Activated CD4-positive, alpha-beta T cell treated with anti-CD3 and anti-CD28 coated beads, Interleukin-2, Interleukin-4, amounts not matched to agents 100 ng/mL and 50 ng/mL, durations not matched to agents 16 hours and 8 hours (primary cell): ENCODE data around the gene PHC2.

Source experiments
- DNase-seq: peaks from one replicate; pipeline ENCODE4 v3.0.0-alpha.2; 2020; ENCODE audit warnings: low spot score

PHC2 gene

DNA sequence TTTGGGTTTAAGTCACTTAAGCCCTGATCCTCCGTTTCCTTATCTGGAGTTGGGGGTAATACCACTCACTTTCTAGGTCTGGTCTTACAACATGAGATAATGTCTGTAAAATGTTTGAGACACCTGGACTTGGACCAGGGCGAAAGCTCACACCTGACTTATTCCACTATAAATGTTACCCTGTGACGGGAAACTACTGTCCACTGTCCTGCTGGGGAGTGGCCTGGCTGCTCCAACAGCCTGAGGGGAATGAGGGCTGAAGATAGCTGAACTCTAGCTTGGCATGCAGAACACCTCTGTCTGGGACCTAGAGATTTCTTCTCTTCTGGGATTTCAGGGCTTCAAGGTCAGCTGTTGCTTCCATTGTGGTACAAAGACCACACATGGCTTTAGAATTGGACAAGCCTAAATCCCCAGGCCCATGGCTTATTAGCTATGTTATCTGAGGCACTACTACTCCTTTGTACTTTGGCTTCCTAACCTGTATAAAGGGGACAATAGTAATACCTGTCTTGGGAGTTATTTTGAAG is 100.5 kb downstream of the PHC2 start:
- no peak for DNase-seq

DNA sequence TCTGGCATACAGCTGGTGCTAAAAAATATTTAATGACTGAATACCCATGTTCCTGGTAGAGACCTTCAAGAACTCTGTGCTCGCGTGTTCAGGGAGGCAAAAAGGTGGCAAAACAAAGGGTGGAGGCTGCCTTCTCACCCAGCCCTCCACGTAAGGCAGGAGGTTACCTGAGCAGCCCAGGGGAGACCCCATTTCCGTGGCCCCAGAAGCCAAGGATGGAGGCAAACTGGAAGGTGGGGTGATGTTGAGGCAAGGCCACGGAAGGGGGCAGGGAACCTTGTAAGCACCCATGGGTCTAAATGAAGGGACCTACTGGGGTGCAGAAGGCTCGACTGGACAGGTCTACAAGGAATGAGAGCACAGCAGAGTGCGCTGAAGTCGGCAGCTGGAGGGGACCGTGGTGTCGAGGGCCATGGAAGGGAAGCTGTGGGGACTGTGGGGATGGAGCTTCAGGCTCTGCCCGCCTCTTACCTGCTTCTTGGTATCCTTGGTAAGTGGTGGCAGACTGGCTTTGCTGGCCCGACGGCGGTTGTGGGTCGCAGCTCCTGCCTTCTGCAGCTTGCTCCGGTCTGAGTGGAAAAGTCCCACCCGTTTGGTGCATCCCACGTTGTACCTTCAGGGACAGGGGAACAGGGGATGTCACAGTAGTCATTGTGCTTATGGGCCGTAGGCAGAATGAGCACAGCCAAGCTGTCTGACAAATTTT is 101.1 kb downstream of the PHC2 start:
- DNase-seq: no peak

DNA sequence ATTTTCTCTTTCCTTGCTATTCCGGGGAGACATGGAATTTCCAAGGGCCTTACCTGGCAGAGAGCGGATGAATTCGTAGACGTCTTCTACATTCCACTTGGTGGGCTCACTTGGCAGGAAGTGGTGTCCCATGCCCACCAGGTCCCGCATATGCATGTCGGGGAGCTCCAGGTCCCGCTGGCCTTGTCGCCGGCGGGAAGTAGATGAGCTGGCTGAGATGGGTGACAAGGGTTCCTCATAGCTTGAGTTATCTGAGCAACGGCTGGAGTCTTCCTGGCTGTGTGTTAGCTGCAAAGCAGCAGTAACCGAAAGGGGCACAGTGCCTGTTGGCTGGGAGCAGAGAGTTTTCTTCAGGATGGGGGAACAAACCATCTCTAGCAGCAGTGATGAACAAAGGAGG is 102.1 kb downstream of the PHC2 start:
- no peak for DNase-seq

DNA sequence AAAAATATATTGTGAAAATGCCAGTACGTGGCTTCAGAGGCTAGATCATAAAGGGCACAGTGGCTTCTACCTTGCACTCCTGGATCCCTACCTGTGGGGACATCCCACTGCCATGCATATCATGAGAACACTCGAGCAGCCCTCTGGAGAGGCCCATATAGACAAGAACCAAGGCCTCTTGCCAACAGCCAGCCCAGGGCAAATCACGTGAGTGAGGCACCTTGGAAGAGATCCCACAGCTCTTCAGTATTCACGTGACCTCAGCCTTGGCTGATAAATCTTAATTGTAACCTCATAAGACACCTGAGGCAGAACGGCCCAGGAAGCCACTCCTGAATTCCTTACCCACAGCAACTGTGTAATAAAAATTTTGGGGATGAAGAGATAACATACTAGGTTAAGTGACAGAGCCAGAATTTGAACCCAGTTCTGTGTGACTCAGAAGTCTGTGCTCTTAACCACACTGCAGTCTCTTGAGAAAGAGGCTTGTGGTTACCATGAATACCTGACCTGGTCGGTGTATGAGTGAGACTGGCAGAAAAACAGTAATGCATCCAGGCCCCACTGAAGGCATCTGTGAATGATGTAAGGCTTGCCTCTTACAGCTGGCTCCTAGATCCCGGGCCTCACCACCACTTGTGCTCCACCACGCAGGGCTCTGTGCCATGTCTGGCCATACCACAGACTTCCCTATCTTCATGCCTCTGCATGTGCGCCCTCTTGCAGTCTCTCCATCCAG is 103.1 kb downstream of the PHC2 start:
- DNase-seq: peak; percentile 7

DNA sequence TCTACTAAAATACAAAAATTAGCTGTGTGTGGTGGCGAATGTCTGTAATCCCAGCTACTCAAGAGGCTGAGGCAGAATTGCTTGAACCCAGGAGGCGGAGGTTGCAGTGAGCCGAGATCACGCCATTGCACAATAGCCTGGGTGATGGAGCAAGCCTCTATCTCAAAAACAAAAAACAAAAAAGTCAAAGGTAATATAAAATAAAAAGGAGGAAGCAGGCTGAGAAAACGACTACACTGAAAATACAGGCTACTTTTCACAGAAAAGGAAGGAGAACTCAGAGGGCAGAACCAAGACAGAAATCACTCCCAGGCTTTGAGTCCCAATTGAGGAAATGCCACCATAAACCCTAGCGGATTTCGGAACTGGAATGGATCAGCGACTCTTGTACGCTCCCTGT is 104.1 kb downstream of the PHC2 start:
- no peak for DNase-seq

DNA sequence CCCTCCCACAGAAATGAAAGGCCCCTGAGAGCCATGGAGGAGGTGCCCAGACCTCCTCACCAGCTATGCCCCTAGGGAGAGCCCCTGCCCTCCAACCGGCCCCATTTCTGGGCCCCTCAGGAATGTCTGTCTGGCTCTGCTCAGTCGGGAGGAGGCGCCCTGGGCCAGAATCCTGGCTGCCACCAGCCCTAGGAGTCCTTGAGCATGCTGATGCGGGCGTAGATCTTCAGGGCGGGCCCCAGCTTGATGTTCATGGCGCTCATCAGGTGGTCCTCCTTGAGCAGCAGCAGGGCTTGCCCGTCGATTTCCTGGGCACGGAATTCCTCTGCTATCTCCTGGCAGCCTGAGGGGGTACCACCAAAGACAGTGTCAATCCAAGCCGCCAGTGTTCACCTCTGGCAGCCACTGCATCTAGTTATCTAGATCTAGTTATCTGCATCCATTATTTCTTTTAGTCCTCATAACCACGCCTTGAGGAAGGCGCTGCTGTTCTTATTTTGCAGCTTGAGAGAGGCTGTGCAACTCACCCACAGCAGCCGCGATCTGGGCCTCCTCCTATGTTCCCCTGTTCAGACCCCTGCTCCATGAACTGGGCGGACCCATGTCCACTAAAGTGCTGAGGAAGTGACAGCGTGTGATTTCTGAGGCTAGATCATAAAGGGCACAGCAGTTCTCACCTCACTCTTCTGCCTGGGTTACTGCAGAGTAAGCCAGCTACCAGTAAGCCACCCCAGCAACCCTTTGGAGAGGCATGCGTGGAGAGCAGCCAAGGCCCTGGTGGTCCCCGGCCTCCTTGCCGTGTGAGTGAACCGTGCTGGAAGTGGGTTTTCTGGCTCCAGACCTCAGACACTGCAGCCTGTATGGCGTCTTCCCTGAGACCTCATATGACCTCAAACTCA is 106.0 kb downstream of the PHC2 start:
- no peak for DNase-seq

DNA sequence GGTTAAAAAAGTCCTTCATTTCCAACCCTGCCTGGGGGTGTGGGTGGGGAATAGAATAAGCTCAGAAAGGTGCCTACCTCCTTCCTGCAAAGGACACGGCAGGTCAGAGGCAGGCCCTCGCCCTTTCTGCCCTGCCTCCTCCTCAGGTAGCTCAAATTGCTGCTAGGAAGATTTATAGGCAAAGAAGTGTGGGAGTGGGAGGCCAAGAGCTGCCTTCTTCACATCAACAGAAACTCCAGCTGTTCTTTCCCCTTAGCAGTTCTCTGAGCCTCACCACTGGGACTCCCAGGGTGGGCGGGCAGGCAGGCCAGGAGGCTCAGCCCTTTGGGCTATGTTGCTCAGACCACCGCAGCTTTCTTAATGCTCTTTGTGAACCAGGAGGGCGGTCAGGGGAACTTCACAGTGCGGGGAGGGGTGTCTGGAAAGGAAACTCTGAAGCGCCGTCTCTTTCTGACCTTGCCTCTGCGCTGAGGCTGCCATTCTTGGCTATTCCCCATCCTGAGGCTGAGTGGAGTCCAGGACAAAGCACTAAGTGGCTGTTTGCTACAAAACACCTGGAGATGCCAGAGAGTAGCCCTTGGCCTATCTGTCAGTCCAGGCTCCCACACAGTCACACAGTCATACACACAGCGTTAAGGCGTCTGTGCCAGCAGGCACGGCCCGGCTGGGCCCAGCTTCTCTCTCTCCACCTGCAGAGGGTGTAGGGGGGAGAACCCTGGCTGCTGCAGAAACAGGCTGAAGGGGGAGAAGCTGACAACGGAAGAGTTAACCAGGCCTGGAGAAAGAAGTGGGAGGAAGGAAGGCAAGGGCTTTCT is 107.0 kb downstream of the PHC2 start:
- no peak for DNase-seq

DNA sequence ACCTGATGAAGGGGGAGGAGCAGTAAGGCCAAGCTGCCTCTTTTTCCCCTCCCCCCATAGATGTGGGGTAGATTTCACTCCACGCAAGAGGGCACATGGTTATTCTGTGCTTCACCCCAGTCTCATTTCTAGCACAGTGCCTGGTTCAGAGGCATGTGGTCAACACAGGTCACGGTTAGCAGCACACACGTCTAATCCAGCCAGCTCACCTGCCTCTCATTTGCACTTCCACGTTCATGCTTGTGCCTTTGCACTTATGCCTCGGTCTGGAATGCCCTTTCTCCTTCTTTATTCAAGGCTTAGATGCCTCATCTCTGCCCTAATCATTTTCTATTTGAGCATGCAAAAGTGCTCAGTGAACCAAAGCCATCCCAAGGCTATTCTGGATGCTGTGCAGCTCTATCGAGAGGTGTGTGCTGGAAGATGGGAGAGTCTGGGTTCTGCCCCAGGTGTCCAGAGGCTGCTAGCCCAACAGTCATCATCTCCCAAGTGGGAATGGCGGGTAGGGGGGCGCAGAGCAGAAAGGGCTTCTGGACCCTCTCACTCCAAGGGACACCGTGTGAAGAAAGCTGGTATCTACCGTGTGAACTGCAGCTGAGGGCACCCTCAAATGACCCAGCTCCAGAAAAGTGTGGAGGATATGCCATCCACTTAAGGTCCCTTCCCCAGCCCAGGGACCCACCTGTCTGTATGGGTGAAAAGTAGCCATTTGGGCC is 107.9 kb downstream of the PHC2 start:
- no peak for DNase-seq

DNA sequence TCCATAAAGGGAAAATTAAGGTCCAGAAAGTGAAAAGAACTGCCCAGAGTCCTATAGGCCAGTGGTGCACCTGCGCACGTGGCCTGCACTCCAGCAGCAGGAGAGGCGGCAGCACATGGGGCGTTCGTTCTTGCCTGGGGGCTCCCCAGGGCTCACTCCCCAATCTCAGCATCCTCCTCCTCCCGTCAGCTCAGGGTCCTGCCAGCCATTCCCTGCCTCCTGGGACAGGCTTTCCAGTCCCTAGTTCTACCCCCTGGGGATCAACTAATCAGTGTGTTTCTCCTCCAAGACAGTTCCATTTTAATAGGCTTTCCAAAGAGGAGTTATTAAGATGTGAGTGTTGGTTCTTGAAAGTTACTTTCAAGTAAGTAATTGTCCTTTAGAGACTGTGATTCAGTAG is 108.8 kb downstream of the PHC2 start:
- DNase-seq: no peak

DNA sequence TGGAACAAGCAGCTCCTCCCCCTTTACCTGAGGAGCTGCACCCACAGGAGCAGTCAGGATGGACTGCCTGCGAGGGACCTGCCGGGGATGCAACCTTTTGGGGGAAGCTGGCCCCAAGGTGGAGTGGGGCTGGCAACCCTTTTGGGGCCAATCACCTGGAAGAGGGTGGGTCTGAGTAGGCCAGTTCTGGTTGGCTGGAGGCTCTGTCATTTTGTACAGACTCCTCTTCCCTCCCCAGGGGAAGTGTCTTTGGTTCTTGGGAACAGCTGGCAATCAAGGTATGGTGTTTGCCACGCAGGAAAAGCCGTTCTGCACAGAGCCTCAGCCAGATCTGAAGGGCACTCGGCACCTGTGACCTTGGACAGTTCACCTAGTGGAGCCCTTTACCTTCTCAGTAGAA is 109.7 kb downstream of the PHC2 start:
- no peak for DNase-seq

DNA sequence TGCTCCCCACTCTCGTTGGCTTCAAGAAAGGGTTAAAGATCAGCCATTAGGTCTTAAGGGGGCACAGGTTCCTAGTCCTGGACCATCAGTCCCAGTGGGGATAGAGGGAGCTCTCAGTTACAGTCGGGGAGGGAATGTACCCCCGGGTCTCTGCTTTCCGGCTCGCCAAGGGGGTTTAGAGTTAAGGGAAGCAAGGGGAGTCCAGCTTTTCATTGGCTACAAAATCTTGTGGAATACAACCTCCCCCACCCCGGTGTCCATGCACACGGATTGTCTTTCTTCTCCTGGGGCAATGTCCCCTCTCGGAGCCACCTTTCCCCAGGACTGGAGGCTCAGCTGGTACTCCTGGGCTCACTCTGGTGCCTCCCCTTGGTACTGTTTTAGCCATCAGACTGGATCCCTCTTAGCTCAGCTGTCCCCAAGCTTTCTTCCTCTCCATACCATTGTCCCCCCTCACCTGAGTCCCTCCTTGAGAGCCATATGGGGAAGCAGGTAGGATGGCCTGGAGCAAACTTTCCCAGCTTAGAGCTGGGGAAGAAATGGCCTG is 110.2 kb downstream of the PHC2 start, which contains the start of gene A3GALT2:
Gene A3GALT2, minus strand, starts transcription at position 480 of the 547 bp plus-strand sequence. Its CDS starts 0 bp downstream, at position 480.
- no peak for DNase-seq

DNA sequence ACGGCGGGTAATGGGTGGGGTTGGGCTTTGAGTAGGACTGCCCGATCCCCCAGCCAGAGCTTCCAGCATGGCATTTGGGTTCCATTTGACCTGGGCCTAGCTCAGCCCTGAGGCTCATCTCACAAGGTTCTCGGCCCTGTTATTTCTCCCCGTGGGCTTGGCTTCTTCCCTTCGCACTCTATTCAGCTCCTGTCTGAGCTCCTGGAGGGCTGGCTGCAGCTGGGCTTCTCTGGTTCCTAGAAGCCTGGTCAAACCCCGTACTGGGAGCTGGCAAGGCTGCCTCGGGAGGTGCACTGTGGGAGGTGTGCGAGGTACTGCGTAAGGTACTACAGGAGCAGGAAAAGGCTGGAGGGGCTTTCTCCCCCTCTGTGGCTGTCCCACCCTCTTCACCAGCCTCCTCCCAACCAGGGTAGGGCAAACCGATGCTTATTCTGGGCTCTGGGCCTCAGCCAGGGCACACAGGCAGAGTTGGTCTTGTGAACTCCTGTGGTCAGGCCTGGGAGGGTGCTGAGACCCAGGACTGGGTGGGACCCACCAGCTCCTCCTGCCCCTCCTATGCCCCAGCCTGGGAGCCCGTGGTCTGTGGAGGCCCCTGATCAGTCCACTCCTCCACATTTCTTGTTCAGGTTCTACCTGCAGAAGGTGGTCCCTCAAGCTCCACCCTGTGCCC is 110.8 kb downstream of the PHC2 start:
- DNase-seq: no peak

DNA sequence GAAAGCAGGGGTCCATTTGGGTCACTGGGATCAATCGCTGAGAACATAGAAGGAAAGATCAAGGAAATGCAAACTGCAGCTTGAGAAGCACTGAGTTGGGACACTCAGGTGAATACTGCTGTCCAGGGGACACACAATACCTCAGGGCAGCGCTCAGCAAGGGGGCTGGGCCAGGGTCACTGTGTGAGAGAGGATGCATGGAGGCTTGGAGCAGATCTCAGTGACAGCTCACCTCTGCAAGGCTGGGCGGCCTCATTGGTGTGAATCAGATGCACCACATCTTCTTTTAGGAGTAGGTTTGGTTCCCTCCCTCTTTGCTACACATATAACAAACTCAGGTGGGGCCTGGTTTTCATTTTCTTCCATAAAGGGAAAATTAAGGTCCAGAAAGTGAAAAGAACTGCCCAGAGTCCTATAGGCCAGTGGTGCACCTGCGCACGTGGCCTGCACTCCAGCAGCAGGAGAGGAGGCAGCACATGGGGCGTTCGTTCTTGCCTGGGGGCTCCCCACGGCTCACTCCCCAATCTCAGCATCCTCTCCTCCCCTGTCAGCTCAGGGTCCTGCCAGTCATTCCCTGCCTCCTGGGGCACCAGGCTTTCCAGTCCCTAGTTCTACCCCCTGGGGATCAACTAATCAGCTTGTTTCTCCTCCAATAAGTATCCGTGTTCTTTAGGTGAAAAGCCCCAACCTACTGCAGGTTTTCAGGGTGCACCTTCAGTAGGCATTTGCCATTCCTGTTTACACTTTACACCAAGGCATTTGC is 111.5 kb downstream of the PHC2 start:
- DNase-seq: no peak

DNA sequence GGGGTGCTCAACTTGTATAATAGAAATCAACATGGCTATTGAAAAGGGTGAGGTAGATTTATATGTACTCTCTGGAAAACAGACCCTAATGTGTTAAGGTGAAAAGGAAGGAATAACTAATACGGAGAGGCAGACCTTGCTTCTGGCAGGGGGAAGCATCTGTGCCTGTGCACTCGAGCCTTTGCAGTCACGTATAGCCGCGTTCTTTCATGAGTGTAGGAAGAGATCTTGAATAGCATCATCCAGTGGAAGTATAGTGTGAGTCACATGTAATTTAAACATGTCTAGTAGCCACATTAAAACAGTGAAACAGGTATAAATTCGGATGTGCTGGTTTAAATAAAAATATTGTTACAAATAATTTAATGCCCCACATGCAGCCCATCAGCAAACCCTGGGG is 112.9 kb downstream of the PHC2 start:
- DNase-seq: no peak

DNA sequence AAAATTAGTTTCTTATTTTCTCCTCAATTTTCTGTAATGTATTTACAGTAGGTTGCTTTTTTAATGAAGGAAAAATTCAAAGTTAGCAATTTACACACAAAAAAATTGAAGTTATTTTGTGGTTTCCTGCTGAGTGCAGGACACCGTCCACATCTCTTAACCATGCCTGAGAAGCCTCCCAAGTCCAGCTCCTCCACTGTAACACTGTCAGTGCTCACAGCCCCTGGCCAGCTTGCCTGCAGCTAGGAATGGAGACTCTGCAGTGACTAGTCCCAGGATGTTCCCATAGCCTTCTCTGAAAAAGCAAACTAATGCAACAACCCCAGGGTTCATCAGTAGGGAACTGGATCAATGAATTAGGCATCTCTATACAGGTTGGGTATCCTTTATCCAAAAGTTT is 113.5 kb downstream of the PHC2 start:
- DNase-seq: no peak

DNA sequence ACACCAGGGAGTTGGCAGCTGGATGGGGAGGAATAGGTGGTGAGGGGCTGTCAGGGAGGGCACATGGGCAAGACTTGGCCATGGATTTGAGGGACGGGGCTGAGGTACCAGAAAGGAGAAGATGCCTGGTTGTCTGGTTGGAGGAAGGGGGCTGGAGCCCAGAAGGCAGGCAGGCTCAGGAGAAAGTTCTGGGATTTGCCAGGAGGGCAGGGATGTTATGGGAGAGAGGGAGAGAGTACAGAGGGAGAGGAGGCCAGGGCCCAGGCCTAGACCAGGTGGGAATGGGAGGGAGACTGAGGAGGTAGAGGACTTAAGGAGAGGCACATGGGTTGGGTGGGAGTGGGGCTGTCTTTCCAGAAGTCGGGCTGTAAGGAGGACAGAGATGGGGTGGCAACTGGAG is 114.3 kb downstream of the PHC2 start:
- DNase-seq: no peak

DNA sequence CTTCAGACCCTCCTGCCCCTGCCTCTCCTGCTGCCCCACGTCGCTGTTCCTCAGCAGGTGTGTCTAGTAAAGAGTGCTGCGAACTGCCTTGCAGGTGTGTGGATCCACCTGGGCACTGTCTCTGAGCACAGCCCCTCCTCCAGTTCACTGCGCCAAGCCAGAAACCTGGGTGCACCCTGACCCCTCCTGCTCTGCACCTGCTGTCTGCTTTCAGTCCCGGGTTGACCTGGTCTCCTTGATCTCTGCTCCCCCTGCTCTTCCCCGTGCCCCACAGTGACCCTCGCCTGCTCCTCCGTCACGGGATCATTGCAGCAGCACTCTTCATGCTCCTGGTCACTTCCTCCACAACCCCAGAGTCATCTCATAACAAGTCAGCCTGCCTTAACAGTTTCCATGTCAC is 116.5 kb downstream of the PHC2 start:
- no peak for DNase-seq

DNA sequence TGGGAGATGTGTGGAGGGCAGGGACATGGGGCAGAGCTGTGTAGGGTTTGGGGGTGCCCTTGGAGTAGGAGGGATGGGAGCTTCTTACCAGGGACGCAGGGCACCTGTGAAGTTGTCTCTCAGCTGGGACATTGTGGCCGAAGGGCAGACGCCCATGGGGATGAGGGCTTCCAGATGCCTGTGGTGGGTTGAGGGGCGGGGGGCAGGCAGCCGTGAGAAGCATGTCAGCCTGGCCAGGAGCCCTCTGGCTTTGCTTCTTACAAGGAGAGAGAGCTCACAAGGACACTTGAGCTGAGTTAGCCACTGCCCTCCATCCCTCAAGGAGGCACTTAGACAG is 118.5 kb downstream of the PHC2 start:
- DNase-seq: no peak

DNA sequence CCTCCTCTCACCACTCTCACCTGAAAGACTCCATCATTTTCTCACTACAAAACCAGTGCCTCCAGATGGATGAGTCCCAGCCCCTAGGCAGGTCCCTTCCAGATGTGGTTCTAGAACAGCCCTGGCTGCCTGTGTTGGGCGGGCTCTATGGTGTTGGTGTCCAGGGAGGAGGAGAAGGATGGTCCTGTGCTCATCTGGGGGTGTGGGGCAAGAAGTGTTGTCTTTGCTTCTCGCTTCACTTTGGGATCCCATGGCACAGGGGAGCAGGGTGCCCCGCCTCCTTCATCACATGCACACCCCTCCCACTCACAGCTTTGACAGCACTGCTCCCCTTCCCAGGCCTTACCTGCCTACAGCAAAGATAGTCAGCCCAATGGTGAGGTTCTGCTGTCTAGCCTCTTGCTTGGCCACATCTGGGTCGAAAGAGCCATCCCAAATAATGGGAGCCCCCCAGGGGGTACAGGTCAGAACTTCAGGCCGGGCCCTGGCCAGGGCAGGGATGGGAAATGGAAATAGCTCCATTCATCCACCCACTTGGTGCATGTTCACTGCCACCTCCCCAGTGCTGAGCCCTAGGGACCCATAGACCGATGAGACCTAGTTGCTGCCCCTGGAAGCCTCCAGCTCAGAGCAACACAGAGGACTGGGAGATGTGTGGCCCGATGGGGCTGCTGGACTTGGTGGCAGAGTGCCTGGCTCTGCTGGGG is 119.0 kb downstream of the PHC2 start:
- no peak for DNase-seq
